SJSA1 (cell line): ENCODE measurements around the gene GDF2. TPM values are rescaled to one million over a fixed set of nuclear protein-coding genes. Genes with fewer than 3 reads are reported as not detected.

Experiments
- DNase-seq, 2 experiments: peaks; one replicate each; pipeline ENCODE4 v3.0.0-alpha.2; 2015 to 2020; ENCODE audit warnings: low spot score in 2 of 2, low read depth in 1 of 2
- H3K27ac ChIP-seq: fragments of 250-450 bp; sonication (Bioruptor Pico); 2 replicates; pipeline ENCODE4 v1.5.1; 2020; ENCODE audit warnings: mild to moderate bottlenecking, moderate library complexity
- H3K27me3 ChIP-seq: fragments of 250-450 bp; sonication (Bioruptor Pico); replicated peaks from 2 replicates; pipeline ENCODE4 v1.5.1; 2020; ENCODE audit warnings: mild to moderate bottlenecking, moderate library complexity
- H3K36me3 ChIP-seq: fragments of 250-450 bp; sonication (Bioruptor Pico); 2 replicates; pipeline ENCODE4 v1.5.1; 2020; ENCODE audit warnings: mild to moderate bottlenecking
- H3K4me1 ChIP-seq: fragments of 250-450 bp; sonication (Bioruptor Pico); replicated peaks from 2 replicates; pipeline ENCODE4 v1.6.1; 2021; ENCODE audit warnings: mild to moderate bottlenecking
- H3K4me3 ChIP-seq: fragments of 250-450 bp; sonication (Bioruptor Pico); 2 replicates; pipeline ENCODE4 v1.5.1; 2020; ENCODE audit warnings: mild to moderate bottlenecking
- H3K9me3 ChIP-seq: fragments of 250-450 bp; sonication (Bioruptor Pico); replicated peaks from 2 replicates; pipeline ENCODE4 v1.5.1; 2020; ENCODE audit warnings: mild to moderate bottlenecking
- total RNA-seq: library from RNA; depleted of rRNA; stranded (reverse); fragments of >200 nt; shearing (Covaris generic); gene quantifications from 2 replicates; pipeline ENCODE4 v1.2.3, GENCODE V29; 2014; rRNA removed

The GDF2 gene
- not detected in 2 replicates for total RNA-seq

- Histone ChIP-seq H3K9me3 (no peaks in the 10 kb centered on the region), H3K36me3 (no peaks in the 10 kb centered on the region), H3K4me3 (no peak within 1 kb of the TSS), H3K27ac (no peak within 1 kb of the TSS), H3K4me1 (no peaks in the 10 kb centered on the region), H3K27me3 (peaks cover 4% of the 10 kb centered on the region; the same call in 1 of the 2 replicates)
- DNase-seq: no peak
These were observed at the start of gene GDF2 for GRCh38 chr10:47322300-47323061. GDF2 (plus strand) TSS chr10:47322454; CDS start chr10:47322669, 215 bp downstream.

GRCh38 chr10:47276071-47276470 is 46.2 kb upstream of the GDF2 start:
- DNase-seq: no peak
- Histone ChIP-seq H3K27ac (no peak overlapping the region), H3K36me3 (no peaks in the 10 kb centered on the region), H3K27me3 (peaks cover 6% of the 10 kb centered on the region; the same call in 1 of the 2 replicates), H3K4me1 (no peaks in the 10 kb centered on the region), H3K4me3 (no peak overlapping the region), H3K9me3 (peaks cover 6% of the 10 kb centered on the region; the same call in 1 of the 2 replicates)

- Histone ChIP-seq H3K9me3 (peaks cover 6% of the 10 kb centered on the region; the same call in 1 of the 2 replicates), H3K4me3 (no peak overlapping the region), H3K27me3 (peaks cover 6% of the 10 kb centered on the region; the same call in 1 of the 2 replicates), H3K27ac (no peak overlapping the region), H3K36me3 (no peaks in the 10 kb centered on the region), H3K4me1 (no peaks in the 10 kb centered on the region)
- no peak for DNase-seq
These were observed 45.5 kb upstream of the GDF2 start for GRCh38 chr10:47276576-47277351.

DNA sequence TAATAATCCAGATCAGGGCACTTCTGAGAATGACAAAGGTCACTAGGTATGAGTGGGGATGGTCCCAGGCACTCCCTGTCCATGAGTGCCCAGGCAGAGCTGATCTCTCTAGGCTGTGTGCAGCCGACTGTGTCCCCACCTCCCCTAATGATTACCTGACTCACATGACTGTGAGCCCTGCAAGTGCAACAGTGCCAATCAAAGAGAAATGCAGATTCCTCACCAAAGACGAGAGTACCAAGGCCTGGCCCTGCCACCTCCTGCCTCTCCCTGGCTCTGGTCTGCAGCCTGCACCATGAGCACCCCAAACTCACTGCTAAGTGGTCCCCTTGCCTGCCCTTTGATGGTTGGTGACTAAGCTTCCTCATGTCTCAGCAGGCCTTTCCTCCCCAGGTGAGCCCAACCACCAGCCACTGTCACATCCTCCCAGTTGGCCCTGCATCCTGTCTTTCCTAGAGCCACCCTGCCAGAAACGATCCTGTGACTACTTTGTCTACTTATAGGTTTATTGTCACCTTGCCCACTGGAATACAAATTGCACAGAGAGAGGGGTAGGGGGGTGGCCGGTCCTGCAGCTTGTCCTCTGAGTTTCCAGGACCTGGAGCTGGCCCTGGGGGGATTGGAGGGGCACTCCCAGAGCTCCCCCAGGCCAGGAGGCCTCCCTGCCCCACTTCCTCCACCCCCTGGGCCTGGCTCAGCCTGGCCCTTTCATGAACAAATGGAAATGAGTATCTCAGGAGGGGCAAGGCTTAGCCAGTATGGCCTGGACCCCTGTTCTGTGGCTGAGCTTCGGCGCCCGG is 44.7 kb upstream of the GDF2 start:
- Histone ChIP-seq H3K4me3 (no peak overlapping the region), H3K36me3 (no peaks in the 10 kb centered on the region), H3K27ac (no peak overlapping the region), H3K4me1 (no peaks in the 10 kb centered on the region), H3K27me3 (peaks cover 6% of the 10 kb centered on the region; the same call in 1 of the 2 replicates), H3K9me3 (peaks cover 6% of the 10 kb centered on the region; the same call in 1 of the 2 replicates)
- no peak for DNase-seq

DNA sequence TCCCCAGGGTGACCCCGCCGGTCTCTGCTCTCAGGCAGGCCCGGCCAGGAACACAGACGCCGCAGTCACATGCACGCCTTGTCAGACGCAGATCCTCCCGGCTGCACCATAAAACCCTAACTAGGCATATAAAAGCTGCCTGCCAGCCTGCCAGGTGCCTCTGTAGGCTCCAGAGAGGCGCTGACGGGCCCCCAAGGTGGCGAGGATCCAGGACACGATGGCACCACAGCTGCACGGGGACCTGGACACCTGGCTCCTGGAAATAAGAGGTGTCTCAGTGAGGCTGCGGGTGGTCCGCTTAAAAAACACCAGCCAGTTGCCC is 44.1 kb upstream of the GDF2 start:
- H3K27me3 ChIP-seq: peaks cover 6% of the 10 kb centered on the region; the same call in 1 of the 2 replicates
- H3K27ac ChIP-seq: no peak overlapping the region
- no peak for DNase-seq
- H3K9me3 ChIP-seq: peaks cover 6% of the 10 kb centered on the region; the same call in 1 of the 2 replicates
- no peaks in the 10 kb centered on the region for H3K4me1 ChIP-seq
- no peaks in the 10 kb centered on the region for H3K36me3 ChIP-seq
- H3K4me3 ChIP-seq: no peak overlapping the region

DNA sequence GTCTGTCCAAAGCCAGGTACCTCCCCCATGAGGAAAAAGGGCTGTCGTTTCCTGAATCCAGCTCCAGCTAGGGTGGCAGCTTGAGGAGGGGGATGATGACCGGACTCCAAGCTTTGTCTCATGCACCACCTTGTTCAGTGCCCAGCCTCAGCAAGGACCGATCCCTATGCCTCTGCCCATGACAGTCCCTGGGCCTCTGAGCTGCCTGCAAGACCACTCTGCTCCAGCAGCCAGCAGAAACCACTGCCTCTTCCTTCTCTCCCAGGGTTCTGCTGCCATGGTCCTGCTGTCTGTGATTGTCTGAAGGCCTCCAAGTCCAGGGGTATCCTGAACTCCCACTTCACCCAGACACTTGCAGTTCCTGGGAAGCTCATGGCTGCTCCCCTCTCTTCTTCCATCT is 43.5 kb upstream of the GDF2 start:
- Histone ChIP-seq H3K9me3 (peaks cover under 1% of the 10 kb centered on the region; the same call in 1 of the 2 replicates), H3K4me3 (no peak overlapping the region), H3K4me1 (no peaks in the 10 kb centered on the region), H3K36me3 (no peaks in the 10 kb centered on the region), H3K27ac (no peak overlapping the region), H3K27me3 (peaks cover 6% of the 10 kb centered on the region; the same call in 1 of the 2 replicates)
- DNase-seq: no peak

- Histone ChIP-seq H3K4me3 (no peak overlapping the region), H3K36me3 (no peaks in the 10 kb centered on the region), H3K9me3 (no peaks in the 10 kb centered on the region), H3K27me3 (peaks cover 6% of the 10 kb centered on the region; the same call in 1 of the 2 replicates), H3K27ac (no peak overlapping the region), H3K4me1 (no peaks in the 10 kb centered on the region)
- no peak for DNase-seq
These were observed 43.0 kb upstream of the GDF2 start for GRCh38 chr10:47279276-47279675.

GRCh38 chr10:47282005-47282656 is 40.1 kb upstream of the GDF2 start:
- no peak for DNase-seq
- Histone ChIP-seq H3K36me3 (no peaks in the 10 kb centered on the region), H3K9me3 (no peaks in the 10 kb centered on the region), H3K4me1 (no peaks in the 10 kb centered on the region), H3K4me3 (no peak overlapping the region), H3K27me3 (no peaks in the 10 kb centered on the region), H3K27ac (no peak overlapping the region)

DNA sequence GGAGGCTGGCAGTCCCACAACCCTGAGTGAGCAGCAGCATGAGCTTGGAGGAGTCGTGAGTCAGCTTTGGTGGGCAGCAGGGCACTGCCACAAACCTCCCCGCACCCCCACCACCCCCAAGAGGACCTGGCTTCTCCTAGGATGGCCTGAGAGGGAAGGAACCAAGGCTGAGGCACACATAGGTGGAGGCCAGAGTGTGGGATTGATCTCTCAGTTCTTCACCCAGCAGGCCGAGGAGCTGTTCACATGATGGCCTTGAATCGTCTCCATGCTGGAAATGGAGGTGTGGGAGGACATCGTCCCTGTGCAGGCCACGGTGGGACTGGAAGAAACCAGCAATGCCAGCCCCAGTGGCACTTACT is 39.6 kb upstream of the GDF2 start:
- DNase-seq: no peak
- Histone ChIP-seq H3K4me3 (no peak overlapping the region), H3K4me1 (no peaks in the 10 kb centered on the region), H3K27me3 (no peaks in the 10 kb centered on the region), H3K27ac (no peak overlapping the region), H3K9me3 (no peaks in the 10 kb centered on the region), H3K36me3 (no peaks in the 10 kb centered on the region)

- H3K27ac ChIP-seq: no peak overlapping the region
- H3K4me1 ChIP-seq: no peaks in the 10 kb centered on the region
- DNase-seq: no peak
- H3K27me3 ChIP-seq: no peaks in the 10 kb centered on the region
- no peaks in the 10 kb centered on the region for H3K9me3 ChIP-seq
- H3K36me3 ChIP-seq: no peaks in the 10 kb centered on the region
- H3K4me3 ChIP-seq: no peak overlapping the region
These were observed 39.1 kb upstream of the GDF2 start for GRCh38 chr10:47283101-47283630.

- DNase-seq: no peak
- no peaks in the 10 kb centered on the region for H3K27me3 ChIP-seq
- no peak overlapping the region for H3K27ac ChIP-seq
- no peak overlapping the region for H3K4me3 ChIP-seq
- H3K4me1 ChIP-seq: no peaks in the 10 kb centered on the region
- no peaks in the 10 kb centered on the region for H3K9me3 ChIP-seq
- no peaks in the 10 kb centered on the region for H3K36me3 ChIP-seq
These were observed 38.4 kb upstream of the GDF2 start for GRCh38 chr10:47283848-47284247.

DNA sequence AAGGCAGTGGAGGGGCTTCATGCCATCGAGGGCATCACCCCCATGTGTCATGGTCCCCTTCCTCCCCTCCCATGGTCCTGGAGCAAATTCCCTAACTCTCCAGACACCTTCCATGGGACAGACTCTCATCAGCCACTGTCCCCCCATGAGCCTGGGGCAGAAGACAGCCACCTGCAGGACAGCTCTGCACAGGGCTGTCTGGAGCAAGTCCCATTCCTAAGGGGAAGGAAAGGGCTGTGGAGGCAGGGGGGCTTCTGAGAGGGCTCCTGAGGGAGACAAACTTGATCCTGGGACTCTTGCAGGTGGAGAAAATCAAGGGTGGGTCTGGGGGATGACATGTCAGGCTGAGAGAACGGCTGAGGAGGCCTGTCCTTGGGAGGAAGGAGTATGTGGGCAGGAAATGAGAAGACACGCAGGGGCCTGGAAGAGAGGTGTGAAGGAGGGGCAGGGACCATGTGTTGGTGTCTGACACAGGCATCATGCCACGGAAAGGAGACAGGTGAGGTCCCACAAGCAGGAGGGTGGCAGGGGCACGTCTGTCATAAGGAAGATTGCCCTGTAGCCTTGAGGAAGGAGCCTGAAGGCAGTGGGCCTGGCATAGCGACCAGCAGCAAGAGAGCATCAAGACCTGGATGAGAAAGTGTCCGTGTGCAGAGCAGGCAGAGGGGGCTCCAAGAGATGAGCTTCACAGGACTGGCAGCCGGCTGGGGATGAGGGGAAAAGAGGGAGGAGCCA is 36.7 kb upstream of the GDF2 start:
- no peak for DNase-seq
- Histone ChIP-seq H3K4me3 (no peak overlapping the region), H3K27ac (no peak overlapping the region), H3K4me1 (no peaks in the 10 kb centered on the region), H3K27me3 (no peaks in the 10 kb centered on the region), H3K9me3 (no peaks in the 10 kb centered on the region), H3K36me3 (no peaks in the 10 kb centered on the region)
